Smooth muscle cell (in vitro differentiated cells): ENCODE results near the gene GOLT1B. TPM values are rescaled to one million over a fixed set of nuclear protein-coding genes. Genes with fewer than 3 reads are reported as not detected.

ENCODE experiments used
- DNase-seq: peaks from one replicate; lab custom pipeline; 2025; ENCODE audit not compliant: unreplicated experiment; lab: John Stamatoyannopoulos, UW
- H2AFZ ChIP-seq: fragments of 200-600 bp; sonication (generic); 2 replicates; pipeline ENCODE4 v1.6.0; 2016; ENCODE audit warnings: antibody characterized with exemption, low read depth, mild to moderate bottlenecking
- H3F3A ChIP-seq: fragments of 200-600 bp; sonication (generic); 2 replicates; pipeline ENCODE4 v1.6.0; 2017; ENCODE audit warnings: antibody characterized with exemption, low read depth
- H3K27ac ChIP-seq: fragments of 200-600 bp; sonication (generic); 2 replicates; pipeline ENCODE4 v1.5.1; 2016; ENCODE audit warnings: low read depth, mild to moderate bottlenecking
- H3K27me3 ChIP-seq: fragments of 200-600 bp; sonication (generic); 2 replicates; pipeline ENCODE4 v1.6.1; 2016; ENCODE audit warnings: low read depth, mild to moderate bottlenecking
- H3K36me3 ChIP-seq: fragments of 200-600 bp; sonication (generic); 2 replicates; pipeline ENCODE4 v1.5.1; 2016; ENCODE audit warnings: low read depth
- H3K4me1 ChIP-seq: fragments of 200-600 bp; sonication (generic); 2 replicates; pipeline ENCODE4 v1.5.1; 2016; ENCODE audit warnings: low read depth
- H3K4me2 ChIP-seq: fragments of 200-600 bp; sonication (generic); 2 replicates; pipeline ENCODE4 v1.6.0; 2016; ENCODE audit warnings: mild to moderate bottlenecking
- H3K4me3 ChIP-seq: fragments of 200-600 bp; sonication (generic); 2 replicates; pipeline ENCODE4 v1.5.1; 2016; ENCODE audit warnings: mild to moderate bottlenecking
- H3K79me2 ChIP-seq: fragments of 200-600 bp; sonication (generic); 2 replicates; pipeline ENCODE4 v1.6.0; 2016; ENCODE audit warnings: low read depth, mild to moderate bottlenecking
- H3K9ac ChIP-seq: fragments of 200-600 bp; sonication (generic); 2 replicates; pipeline ENCODE4 v1.6.0; 2016; ENCODE audit warnings: low read depth
- H3K9me3 ChIP-seq: fragments of 200-600 bp; sonication (generic); replicated peaks from 2 replicates; pipeline ENCODE4 v1.5.1; 2016; ENCODE audit warnings: low read depth
- H4K20me1 ChIP-seq: fragments of 200-600 bp; sonication (generic); 2 replicates; pipeline ENCODE4 v1.6.0; 2016; ENCODE audit warnings: low read depth
- CTCF ChIP-seq: fragments of 200-600 bp; sonication (generic); IDR thresholded peaks from 2 replicates; pipeline ENCODE4 v1.5.1; 2017; ENCODE audit warnings: borderline replicate concordance, mild to moderate bottlenecking, antibody characterized with exemption; ENCODE audit not compliant: insufficient read depth, poor library complexity, severe bottlenecking
- WGBS: methylation state at CpG from one replicate; pipeline ENCODE4 v1.1.7; 2016; ENCODE audit warnings: low lambda C conversion rate; 5-methylcytosine and 5-hydroxymethylcytosine counted together
- polyA plus RNA-seq: library from polyadenylated mRNA; unstranded; fragments of >200 nt; fragmentation: Nextera tagmentation; extraction: Ambion mirVana; gene quantifications from 2 replicates; pipeline ENCODE4 v1.2.1, GENCODE V29; 2016
- total RNA-seq: library from RNA; depleted of rRNA; stranded (reverse); fragments of >200 nt; gene quantifications from 2 replicates; pipeline ENCODE4 v1.2.3, GENCODE V29; 2014

GOLT1B gene
- total and polyA plus RNA-seq, 2 experiments from 2014 or later: 99.5 to 184 TPM

- Histone ChIP-seq H3K9me3 (no peaks in the 10 kb centered on the region), H2AFZ (no peak overlapping the region), H3K79me2 (no peaks in the 10 kb centered on the region), H4K20me1 (no peaks in the 10 kb centered on the region), H3K4me3 (no peak overlapping the region), H3F3A (no peaks in the 10 kb centered on the region), H3K36me3 (no peaks in the 10 kb centered on the region), H3K9ac (no peak overlapping the region), H3K4me1 (no peaks in the 10 kb centered on the region), H3K4me2 (no peak overlapping the region), H3K27ac (no peak overlapping the region), H3K27me3 (no peaks in the 10 kb centered on the region)
- WGBS: 0% methylated on average over 1 of the region's 1 CpG
- DNase-seq: no peak
- no peak for TF ChIP-seq CTCF
These were observed 45.1 kb downstream of the GOLT1B start for GRCh38 chr12:21546716-21547115.

GRCh38 chr12:21547437-21547836, 45.8 kb downstream of the GOLT1B start:
- no peaks in the 10 kb centered on the region for H3K4me1 ChIP-seq
- H3K4me2 ChIP-seq: no peak overlapping the region
- no peak for DNase-seq
- no peak for TF ChIP-seq CTCF
- H3K36me3 ChIP-seq: no peaks in the 10 kb centered on the region
- H4K20me1 ChIP-seq: no peaks in the 10 kb centered on the region
- H3K27ac ChIP-seq: no peak overlapping the region
- no peak overlapping the region for H3K9ac ChIP-seq
- no peaks in the 10 kb centered on the region for H3K9me3 ChIP-seq
- WGBS: 39% methylated on average over 1 of the region's 1 CpG
- no peaks in the 10 kb centered on the region for H3F3A ChIP-seq
- H2AFZ ChIP-seq: no peak overlapping the region
- no peak overlapping the region for H3K4me3 ChIP-seq
- H3K27me3 ChIP-seq: no peaks in the 10 kb centered on the region
- no peaks in the 10 kb centered on the region for H3K79me2 ChIP-seq

- Histone ChIP-seq H3K4me1 (no peaks in the 10 kb centered on the region), H3F3A (no peaks in the 10 kb centered on the region), H3K4me2 (no peak overlapping the region), H3K27ac (no peak overlapping the region), H4K20me1 (no peaks in the 10 kb centered on the region), H3K36me3 (no peaks in the 10 kb centered on the region), H3K9ac (no peak overlapping the region), H3K4me3 (no peak overlapping the region), H3K79me2 (no peaks in the 10 kb centered on the region), H3K27me3 (no peaks in the 10 kb centered on the region), H2AFZ (peak overlapping the region; percentile 7), H3K9me3 (no peaks in the 10 kb centered on the region)
- DNase-seq: no peak
- TF ChIP-seq CTCF: no peak
- 66% methylated on average over 4 of the region's 4 CpGs for WGBS
These were observed 50.4 kb downstream of the GOLT1B start for GRCh38 chr12:21551841-21552465.
